ENCODE data around the gene CERK. TPM values are rescaled to one million over a fixed set of nuclear protein-coding genes. Genes with fewer than 3 reads are reported as not detected.
A peak's percentile ranks its signal among the peaks of the same experiment; 100 is the strongest.

The CERK gene
- total and polyA plus RNA-seq, 9 of the 15 experiments (the other 6 are each of a cell fraction or from before 2014, with no cell fraction given), result 1.1 to 14.9 (median 8.7) TPM

GRCh38 chr22:46674367-46674781 is 63.7 kb downstream of the CERK start (continued):
- TF ChIP-seq YY1 (IDR thresholded peaks at IDR 0.05; ENCODE audit: borderline replicate concordance in 1 of 3, control insufficient read depth in 1 of 3, extremely low read depth in 1 of 3, insufficient read depth in 3 of 3, insufficient read length in 1 of 3, insufficient replicate concordance in 2 of 3, low read depth in 1 of 3, low read length in 2 of 3) (no peak), ZNF778 (CRISPR knock-in tag; IDR thresholded peaks at IDR 0.05) (no peak), DNMT1 (IDR thresholded peaks at IDR 0.05) (no peak), POLR2B (IDR thresholded peaks at IDR 0.05; ENCODE audit: low read depth, partially characterized antibody) (no peak), KDM4B (IDR thresholded peaks at IDR 0.05; ENCODE audit: borderline replicate concordance in 2 of 2, low read depth in 1 of 2) (no peak)

- no peak overlapping the region for H3K4me3 ChIP-seq
- 86% methylated on average over 8 of the region's 32 CpGs for WGBS (ENCODE audit: insufficient coverage, low coverage, missing lambda C conversion rate)
- no peak overlapping the region for H2AFZ ChIP-seq (ENCODE audit: low read depth, low read length)
- H3K9ac ChIP-seq (ENCODE audit: insufficient read depth in 1 of 2, low read depth in 2 of 2, low read length in 2 of 2), result no peak overlapping the region; a peak in 1 of 4 replicates
- H3K4me2 ChIP-seq (ENCODE audit: insufficient read depth, low read length), result no peak overlapping the region
- H3K4me1 ChIP-seq (replicated peaks in 1 of 2; ENCODE audit: control insufficient read depth in 2 of 2, insufficient read depth in 2 of 2, low read length in 2 of 2), result peaks cover 0 to 14% of the 10 kb centered on the region in 2 experiments; a peak in 2 of 5 replicates
- BruUV-seq (replicated peaks), result no TSS peak
- FAIRE-seq (no peak), DNase-seq (ENCODE audit: extremely low read depth in 1 of 4, low spot score in 3 of 4) (no peak), ATAC-seq (no peak)
- POLR2A ChIA-PET, result no interaction called here
- H3K27ac ChIP-seq (ENCODE audit: extremely low read depth, low read depth, low read length), result no peak overlapping the region
- no peaks in the 10 kb centered on the region for H3K9me3 ChIP-seq (replicated peaks; ENCODE audit: control insufficient read depth, insufficient read depth, low read depth, low read length)
- in situ Hi-C loops (cut with MboI), result loop anchor here (10.0 kb wide), 1 partner anchor 109 kb away; no protein-coding TSS in a partner anchor
- no peaks in the 10 kb centered on the region; the same call in 1 of the 2 replicates for H4K20me1 ChIP-seq (replicated peaks; ENCODE audit: control insufficient read depth, insufficient read depth, low read length)
- peaks cover 37% of the 10 kb centered on the region; the same call in 1 of the 3 replicates for H3K36me3 ChIP-seq (ENCODE audit: control insufficient read depth, insufficient read depth, low read length)
- peaks cover 2% of the 10 kb centered on the region for H3K9me1 ChIP-seq (ENCODE audit: control insufficient read depth, insufficient read depth, low read length)
- TF ChIP-seq POLR2G (IDR thresholded peaks at IDR 0.05; ENCODE audit: low read depth, low read length) (peak; percentile 23; the same call in 1 of the 2 replicates), ZKSCAN8 (CRISPR knock-in tag; IDR thresholded peaks at IDR 0.05) (no peak)
- H3K79me2 ChIP-seq (ENCODE audit: control insufficient read depth, insufficient read depth, low read length), result no peaks in the 10 kb centered on the region
- intact Hi-C loops (cut with micrococcal nuclease), result no loop called here
- CTCF ChIA-PET (ENCODE audit: low intra/inter-chr PET ratio), result no interaction called here
- H3K27me3 ChIP-seq (ENCODE audit: control insufficient read depth in 2 of 2, insufficient read depth in 2 of 2, low read length in 2 of 2), result no peaks in the 10 kb centered on the region
These were observed 64.3 kb downstream of the CERK start for GRCh38 chr22:46673662-46674236.
